ENCODE results near the gene SPSB4. TPM values are rescaled to one million over a fixed set of nuclear protein-coding genes. Genes with fewer than 3 reads are reported as not detected.

SPSB4 gene
- total and polyA plus RNA-seq, 4 experiments from 2014 or later, result not detected

DNA sequence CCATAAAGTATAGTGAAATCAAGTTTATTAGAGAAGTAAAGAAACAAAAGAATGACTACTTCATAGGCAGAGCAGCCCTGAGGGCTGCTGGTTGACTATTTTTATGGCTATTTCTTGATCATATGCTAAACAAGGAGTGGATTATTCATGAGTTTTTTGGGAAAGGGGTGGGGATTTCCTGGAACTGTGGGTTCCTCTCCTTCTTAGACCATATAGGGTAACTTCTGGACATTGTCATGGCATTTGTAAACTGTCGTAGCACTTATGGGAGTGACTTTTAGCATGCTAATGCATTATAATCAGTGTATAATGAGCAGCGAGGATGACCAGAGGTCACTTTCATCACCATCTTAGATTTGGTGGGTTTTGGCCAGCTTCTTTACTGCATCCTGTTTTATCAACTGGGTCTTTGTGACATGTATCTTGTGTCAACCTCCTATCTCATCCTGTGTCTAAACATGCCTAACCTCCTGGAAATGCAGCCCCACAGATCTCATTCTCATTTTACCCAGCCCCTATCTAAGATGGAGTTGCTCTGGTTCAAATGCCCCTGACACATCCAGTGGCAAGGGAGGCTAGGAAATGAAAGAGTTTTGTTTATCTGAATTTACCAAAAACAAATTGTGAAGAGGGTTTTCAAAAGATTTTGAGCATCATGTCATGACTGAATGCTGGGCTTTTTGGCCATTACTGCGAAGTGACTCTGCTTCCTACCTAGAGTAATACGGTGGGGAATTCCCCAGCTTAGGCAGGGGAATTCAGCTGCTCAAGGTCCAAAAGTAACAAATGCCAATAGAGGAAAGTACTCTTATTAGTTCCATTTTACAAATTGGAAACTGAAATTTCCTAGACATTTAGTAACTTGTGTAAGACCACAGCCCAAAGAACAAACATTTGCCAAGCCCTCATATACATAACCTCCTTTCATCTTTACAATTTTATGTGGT, 6.2 kb upstream of the SPSB4 start:
- Mint-ChIP-seq H3K9me3 (peaks cover 0 to 2% (median 0%) of the 10 kb centered on the region in 8 donors), H3K27me3 (peaks cover 16 to 26% of the 10 kb centered on the region in 2 donors), H3K27ac (no peak overlapping the region), H3K4me1 (peaks cover 0 to 4% (median under 1%) of the 10 kb centered on the region in 4 donors), H3K36me3 (no peaks in the 10 kb centered on the region), H3K4me3 (no peak overlapping the region)
- no peak overlapping the region for H3K27ac ChIP-seq (ENCODE audit: low read depth, low read length)
- ChIA-PET POLR2A (ENCODE audit: partially characterized antibody) (no interaction called here), CTCF (ENCODE audit: partially characterized antibody) (no interaction called here)
- no peaks in the 10 kb centered on the region for H3K27me3 ChIP-seq (ENCODE audit: insufficient read depth, low read length)
- no peaks in the 10 kb centered on the region for H3K4me1 ChIP-seq (ENCODE audit: insufficient read depth, low read length)
- intact Hi-C loops (cut with micrococcal nuclease), result no loop called here
- H3K36me3 ChIP-seq (ENCODE audit: insufficient read depth, low read length), result no peaks in the 10 kb centered on the region
- no peaks in the 10 kb centered on the region for H3K9me3 ChIP-seq (ENCODE audit: control insufficient read depth in 1 of 2, low read length in 2 of 2)
- no peak overlapping the region for H3K4me3 ChIP-seq (ENCODE audit: low read length in 2 of 2)
- no peak for DNase-seq

DNA sequence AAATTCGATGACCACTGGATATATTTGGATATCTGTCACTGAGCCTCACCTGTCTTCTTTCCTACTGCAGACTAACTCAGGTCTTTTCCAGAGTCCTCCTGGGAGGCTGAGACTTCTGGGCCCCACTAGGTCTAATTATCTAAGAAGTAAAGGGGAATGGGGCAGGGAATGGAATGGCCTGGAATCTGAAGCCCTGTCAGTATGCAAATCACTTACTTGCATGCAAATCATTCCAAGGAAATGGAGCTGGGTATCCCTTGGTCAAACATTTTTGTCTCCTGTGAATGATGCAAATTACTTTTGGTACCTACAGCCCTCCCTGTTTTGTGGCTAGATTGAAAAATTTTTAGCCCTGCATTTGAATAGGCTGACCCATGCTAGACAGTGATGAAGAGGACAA, 5.3 kb upstream of the SPSB4 start:
- H3K36me3 Mint-ChIP-seq, result no peaks in the 10 kb centered on the region
- no peaks in the 10 kb centered on the region for H3K9me3 ChIP-seq (ENCODE audit: control insufficient read depth in 1 of 2, low read length in 2 of 2)
- no peaks in the 10 kb centered on the region for H3K27me3 ChIP-seq (ENCODE audit: insufficient read depth, low read length)
- no peak overlapping the region for H3K4me3 ChIP-seq (ENCODE audit: low read length in 2 of 2)
- intact Hi-C loops (cut with micrococcal nuclease), result no loop called here
- H3K4me1 Mint-ChIP-seq, result peaks cover 2 to 12% (median 8%) of the 10 kb centered on the region in 4 donors
- H3K27me3 Mint-ChIP-seq, result peaks cover 21 to 32% of the 10 kb centered on the region in 2 donors
- H3K27ac ChIP-seq (ENCODE audit: low read depth, low read length), result no peak overlapping the region
- no peaks in the 10 kb centered on the region for H3K36me3 ChIP-seq (ENCODE audit: insufficient read depth, low read length)
- H3K27ac Mint-ChIP-seq, result no peak overlapping the region
- DNase-seq, result no peak
- ChIA-PET POLR2A (ENCODE audit: partially characterized antibody) (no interaction called here), CTCF (ENCODE audit: partially characterized antibody) (no interaction called here)
- peaks cover 2% of the 10 kb centered on the region for H3K4me1 ChIP-seq (ENCODE audit: insufficient read depth, low read length)
- H3K4me3 Mint-ChIP-seq, result no peak overlapping the region
- H3K9me3 Mint-ChIP-seq, result peaks cover 0 to 2% (median 0%) of the 10 kb centered on the region in 8 donors

DNA sequence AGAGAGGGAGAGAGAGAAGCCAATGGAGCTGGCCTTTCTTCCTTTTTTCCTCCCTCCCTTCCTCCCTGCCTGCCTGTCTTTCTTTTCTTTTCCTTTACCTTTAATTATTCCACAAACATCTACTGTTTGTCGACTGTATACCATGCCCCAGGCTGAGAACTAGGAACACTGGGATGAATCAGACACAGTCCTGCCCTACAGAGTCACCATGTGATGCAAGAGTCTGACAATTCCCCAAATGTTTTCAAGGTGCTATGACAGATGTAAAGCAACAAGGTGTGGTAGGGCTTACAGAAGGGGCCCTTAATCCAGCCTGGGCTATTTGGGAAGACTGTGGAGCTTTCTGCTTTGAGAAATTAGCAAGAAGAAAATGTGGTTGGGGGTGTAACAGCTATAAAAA, 4.0 kb upstream of the SPSB4 start:
- Mint-ChIP-seq H3K9me3 (peaks cover 0 to 2% (median 0%) of the 10 kb centered on the region in 8 donors), H3K4me3 (no peak overlapping the region), H3K27ac (no peak overlapping the region), H3K36me3 (no peaks in the 10 kb centered on the region), H3K4me1 (peaks cover 3 to 15% (median 11%) of the 10 kb centered on the region in 4 donors), H3K27me3 (peaks cover 25 to 35% of the 10 kb centered on the region in 2 donors)
- Histone ChIP-seq H3K4me1 (ENCODE audit: insufficient read depth, low read length) (peaks cover 4% of the 10 kb centered on the region), H3K27me3 (ENCODE audit: insufficient read depth, low read length) (peaks cover 3% of the 10 kb centered on the region), H3K27ac (ENCODE audit: low read depth, low read length) (no peak overlapping the region), H3K36me3 (ENCODE audit: insufficient read depth, low read length) (no peaks in the 10 kb centered on the region), H3K9me3 (ENCODE audit: control insufficient read depth in 1 of 2, low read length in 2 of 2) (no peaks in the 10 kb centered on the region), H3K4me3 (ENCODE audit: low read length in 2 of 2) (no peak overlapping the region)
- CTCF ChIA-PET (ENCODE audit: partially characterized antibody), result no interaction called here
- intact Hi-C loops (cut with micrococcal nuclease), result no loop called here
- POLR2A ChIA-PET (ENCODE audit: partially characterized antibody), result no interaction called here
- DNase-seq, result no peak

DNA sequence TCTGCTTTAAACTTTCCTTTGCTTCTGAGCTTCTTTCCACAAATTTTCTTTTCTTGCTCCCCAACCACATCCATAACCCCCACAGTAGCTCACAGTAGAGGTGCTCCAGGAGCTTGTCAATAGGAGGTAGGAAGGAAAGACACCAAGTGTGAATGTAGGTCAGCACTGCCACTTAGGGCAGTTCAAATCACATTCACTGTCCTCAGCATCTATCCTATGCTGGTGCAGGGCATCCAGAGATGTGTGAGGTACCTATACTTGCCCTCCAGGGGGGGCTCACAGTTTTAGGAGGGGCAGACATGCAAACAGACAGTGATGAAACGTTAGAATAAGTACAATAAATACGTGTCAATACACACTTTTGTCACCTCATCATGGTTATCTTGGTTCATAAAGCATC, 1.5 kb upstream of the SPSB4 start:
- Histone ChIP-seq H3K27me3 (ENCODE audit: insufficient read depth, low read length) (peaks cover 8% of the 10 kb centered on the region), H3K27ac (ENCODE audit: low read depth, low read length) (no peak overlapping the region), H3K9me3 (ENCODE audit: control insufficient read depth in 1 of 2, low read length in 2 of 2) (no peaks in the 10 kb centered on the region), H3K36me3 (ENCODE audit: insufficient read depth, low read length) (no peaks in the 10 kb centered on the region), H3K4me1 (ENCODE audit: insufficient read depth, low read length) (peaks cover 4% of the 10 kb centered on the region), H3K4me3 (ENCODE audit: low read length in 2 of 2) (no peak overlapping the region)
- CTCF ChIA-PET (ENCODE audit: partially characterized antibody), result interaction anchor here (1.1 kb wide), 1 partner anchor 10 kb away, joined by 3 read pairs; no protein-coding TSS in a partner anchor
- Mint-ChIP-seq H3K36me3 (no peaks in the 10 kb centered on the region), H3K4me3 (peak overlapping the region in 1 of 8 donors; percentile 36), H3K9me3 (peaks cover 0 to 2% (median 0%) of the 10 kb centered on the region in 8 donors), H3K27ac (no peak overlapping the region), H3K27me3 (peaks cover 33 to 49% of the 10 kb centered on the region in 2 donors), H3K4me1 (peaks cover 7 to 23% (median 13%) of the 10 kb centered on the region in 4 donors)
- intact Hi-C loops (cut with micrococcal nuclease), result no loop called here
- no peak for DNase-seq
- POLR2A ChIA-PET (ENCODE audit: partially characterized antibody), result no interaction called here

DNA sequence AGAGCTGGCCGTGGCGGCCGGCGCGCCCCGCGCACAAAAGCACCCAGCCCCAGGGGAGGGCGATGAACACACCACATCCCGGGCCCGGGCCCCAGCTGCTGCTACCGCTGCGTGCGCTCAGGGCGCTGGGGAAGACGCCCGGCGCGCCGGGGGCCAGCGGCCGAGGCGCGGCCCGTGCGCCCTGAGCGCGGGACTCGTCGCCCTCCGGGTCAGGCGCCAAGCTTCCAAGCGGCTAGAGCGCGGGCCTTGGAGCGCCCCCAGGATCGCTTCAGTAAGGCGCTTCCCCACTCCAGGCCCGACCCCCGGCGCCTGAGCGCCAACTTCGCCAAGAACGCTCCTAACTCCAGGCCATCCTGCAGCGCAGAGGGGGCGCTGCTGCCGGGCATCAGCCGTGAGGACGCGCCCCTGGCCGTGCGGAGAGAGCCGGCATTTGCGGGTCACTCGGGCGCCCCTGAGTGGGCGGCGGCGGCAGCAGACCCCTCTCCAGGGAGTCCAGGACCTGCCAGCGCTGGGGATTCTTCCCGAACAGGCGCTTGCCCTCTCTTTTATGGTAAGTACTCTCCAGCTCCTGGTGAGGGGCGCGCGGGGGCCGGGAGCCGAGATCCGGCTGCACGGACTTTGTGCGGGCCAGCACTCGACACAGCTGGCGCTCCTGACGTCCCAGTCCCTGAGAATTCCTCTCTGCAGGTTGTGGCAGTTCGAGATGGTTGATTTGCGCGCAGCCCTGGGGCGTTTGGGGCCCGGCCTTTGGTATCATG, 475 bp downstream of the SPSB4 start:
- no peak for DNase-seq

DNA sequence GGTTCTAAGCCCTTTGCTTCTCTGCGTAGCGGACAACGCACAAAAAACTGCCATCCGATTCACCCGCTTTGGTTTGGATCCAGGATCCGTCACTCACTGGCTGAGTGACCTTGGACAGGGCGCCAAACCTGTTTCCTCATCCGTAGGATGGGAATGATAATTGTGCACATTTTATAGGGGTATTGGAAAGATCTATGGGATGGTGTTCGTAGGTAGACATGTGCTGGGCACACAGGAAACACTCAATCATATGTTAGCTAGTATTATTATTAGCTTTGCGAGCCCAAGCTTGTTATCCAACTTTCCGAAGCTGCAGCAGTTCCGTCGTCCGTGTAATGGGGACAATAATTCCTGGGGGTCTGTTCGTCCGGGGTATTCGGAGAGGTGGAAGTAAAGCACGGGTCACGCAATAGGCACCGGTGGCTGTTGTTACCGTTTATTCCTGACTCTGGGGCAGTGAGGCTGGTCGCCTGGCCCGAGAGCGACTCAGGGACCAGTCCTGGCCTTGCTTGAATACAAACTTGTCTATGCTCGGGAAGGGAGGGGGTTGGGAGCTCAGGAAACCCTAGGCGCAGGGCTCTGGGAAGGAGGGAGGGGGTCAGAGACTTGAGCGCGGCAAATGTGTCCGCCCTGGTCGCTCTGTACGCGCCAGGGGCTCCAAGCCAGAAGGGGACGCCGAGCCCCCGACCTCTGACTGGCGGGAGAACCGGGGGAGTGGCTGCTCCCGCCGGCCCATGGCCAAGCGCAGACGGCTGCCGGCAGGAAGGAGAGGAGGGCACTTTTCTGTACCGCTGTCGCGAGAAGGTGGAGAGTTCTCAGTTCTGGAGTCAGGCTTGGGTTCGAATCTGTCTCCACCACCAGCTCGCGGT, 1.3 kb downstream of the SPSB4 start:
- H3K4me1 Mint-ChIP-seq, result peaks cover 7 to 23% (median 13%) of the 10 kb centered on the region in 4 donors
- intact Hi-C loops (cut with micrococcal nuclease), result no loop called here
- POLR2A ChIA-PET (ENCODE audit: partially characterized antibody), result no interaction called here
- H3K9me3 ChIP-seq (ENCODE audit: control insufficient read depth in 1 of 2, low read length in 2 of 2), result no peaks in the 10 kb centered on the region
- H3K9me3 Mint-ChIP-seq, result peaks cover 0 to 2% (median 0%) of the 10 kb centered on the region in 8 donors
- DNase-seq, result no peak
- no peaks in the 10 kb centered on the region for H3K36me3 ChIP-seq (ENCODE audit: insufficient read depth, low read length)
- H3K27me3 Mint-ChIP-seq, result peaks cover 38 to 54% of the 10 kb centered on the region in 2 donors
- no peaks in the 10 kb centered on the region for H3K36me3 Mint-ChIP-seq
- no peak overlapping the region for H3K27ac ChIP-seq (ENCODE audit: low read depth, low read length)
- H3K27ac Mint-ChIP-seq, result no peak overlapping the region
- peaks cover 4% of the 10 kb centered on the region for H3K4me1 ChIP-seq (ENCODE audit: insufficient read depth, low read length)
- CTCF ChIA-PET (ENCODE audit: partially characterized antibody), result no interaction called here
- H3K4me3 Mint-ChIP-seq, result peak overlapping the region in 5 of 8 donors; percentile 5 to 59 (median 52)
- no peak overlapping the region for H3K4me3 ChIP-seq (ENCODE audit: low read length in 2 of 2)
- H3K27me3 ChIP-seq (ENCODE audit: insufficient read depth, low read length), result peaks cover 8% of the 10 kb centered on the region

More for the DNA sequence above, 475 bp downstream of the SPSB4 start:
- Mint-ChIP-seq H3K27ac (no peak overlapping the region), H3K27me3 (peaks cover 41 to 58% of the 10 kb centered on the region in 2 donors), H3K36me3 (no peaks in the 10 kb centered on the region), H3K9me3 (peaks cover 0 to 3% (median 0%) of the 10 kb centered on the region in 8 donors), H3K4me1 (peaks cover 7 to 23% (median 13%) of the 10 kb centered on the region in 4 donors), H3K4me3 (peak overlapping the region in 1 of 8 donors; percentile 35)
- H3K36me3 ChIP-seq (ENCODE audit: insufficient read depth, low read length), result no peaks in the 10 kb centered on the region
- intact Hi-C loops (cut with micrococcal nuclease), result no loop called here
- ChIA-PET CTCF (ENCODE audit: partially characterized antibody) (no interaction called here), POLR2A (ENCODE audit: partially characterized antibody) (no interaction called here)
- no peak overlapping the region for H3K27ac ChIP-seq (ENCODE audit: low read depth, low read length)
- no peaks in the 10 kb centered on the region for H3K9me3 ChIP-seq (ENCODE audit: control insufficient read depth in 1 of 2, low read length in 2 of 2)
- peaks cover 8% of the 10 kb centered on the region for H3K27me3 ChIP-seq (ENCODE audit: insufficient read depth, low read length)
- no peak overlapping the region for H3K4me3 ChIP-seq (ENCODE audit: low read length in 2 of 2)
- H3K4me1 ChIP-seq (ENCODE audit: insufficient read depth, low read length), result peaks cover 4% of the 10 kb centered on the region
